ENCODE results near the gene ZDHHC14. TPM values are rescaled to one million over a fixed set of nuclear protein-coding genes. Genes with fewer than 3 reads are reported as not detected.

Gene ZDHHC14
- total RNA-seq, 3 donors from 2014 or later = 4.8 to 9.8 (median 8.5) TPM

DNA sequence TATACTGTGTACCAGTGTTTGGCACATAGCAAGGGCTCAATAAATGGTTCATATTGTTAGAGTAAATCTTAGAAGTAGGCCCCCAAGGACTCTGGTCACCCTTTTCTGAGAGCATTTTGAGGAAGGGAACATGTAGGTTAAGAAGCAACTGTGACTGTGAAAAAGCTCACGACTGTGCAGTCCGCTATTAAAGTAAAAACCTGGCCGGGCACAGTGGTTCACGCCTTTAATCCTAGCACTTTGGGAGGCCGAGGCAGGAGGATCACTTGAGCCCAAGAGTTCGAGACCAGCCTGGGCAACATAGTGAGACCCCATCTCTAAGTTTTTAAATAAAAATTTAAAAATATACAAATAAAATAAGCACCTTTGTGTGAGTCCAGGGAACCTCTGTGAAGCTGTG lies 5.0 kb downstream of the ZDHHC14 start:
- no peak overlapping the region for H3K27ac ChIP-seq
- no peak overlapping the region for H3K4me3 ChIP-seq
- peaks cover 0 to 10% of the 10 kb centered on the region in 2 donors for H3K9me3 ChIP-seq
- no peaks in the 10 kb centered on the region for H3K36me3 ChIP-seq
- H3K4me1 ChIP-seq = no peaks in the 10 kb centered on the region
- no peak for DNase-seq (ENCODE audit: low spot score in 2 of 2)
- TF ChIP-seq POLR2AphosphoS5 (IDR thresholded peaks at IDR 0.05) = no peak
- TF ChIP-seq POLR2A (IDR thresholded peaks at IDR 0.05) = no peak
- TF ChIP-seq, protein P1, sequence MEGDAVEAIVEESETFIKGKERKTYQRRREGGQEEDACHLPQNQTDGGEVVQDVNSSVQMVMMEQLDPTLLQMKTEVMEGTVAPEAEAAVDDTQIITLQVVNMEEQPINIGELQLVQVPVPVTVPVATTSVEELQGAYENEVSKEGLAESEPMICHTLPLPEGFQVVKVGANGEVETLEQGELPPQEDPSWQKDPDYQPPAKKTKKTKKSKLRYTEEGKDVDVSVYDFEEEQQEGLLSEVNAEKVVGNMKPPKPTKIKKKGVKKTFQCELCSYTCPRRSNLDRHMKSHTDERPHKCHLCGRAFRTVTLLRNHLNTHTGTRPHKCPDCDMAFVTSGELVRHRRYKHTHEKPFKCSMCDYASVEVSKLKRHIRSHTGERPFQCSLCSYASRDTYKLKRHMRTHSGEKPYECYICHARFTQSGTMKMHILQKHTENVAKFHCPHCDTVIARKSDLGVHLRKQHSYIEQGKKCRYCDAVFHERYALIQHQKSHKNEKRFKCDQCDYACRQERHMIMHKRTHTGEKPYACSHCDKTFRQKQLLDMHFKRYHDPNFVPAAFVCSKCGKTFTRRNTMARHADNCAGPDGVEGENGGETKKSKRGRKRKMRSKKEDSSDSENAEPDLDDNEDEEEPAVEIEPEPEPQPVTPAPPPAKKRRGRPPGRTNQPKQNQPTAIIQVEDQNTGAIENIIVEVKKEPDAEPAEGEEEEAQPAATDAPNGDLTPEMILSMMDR (IDR thresholded peaks at IDR 0.05) = no peak
- H3K27me3 ChIP-seq = no peaks in the 10 kb centered on the region
- intact Hi-C loops (cut with DNase I; ENCODE audit: low total_unique reads) = no loop called here

DNA sequence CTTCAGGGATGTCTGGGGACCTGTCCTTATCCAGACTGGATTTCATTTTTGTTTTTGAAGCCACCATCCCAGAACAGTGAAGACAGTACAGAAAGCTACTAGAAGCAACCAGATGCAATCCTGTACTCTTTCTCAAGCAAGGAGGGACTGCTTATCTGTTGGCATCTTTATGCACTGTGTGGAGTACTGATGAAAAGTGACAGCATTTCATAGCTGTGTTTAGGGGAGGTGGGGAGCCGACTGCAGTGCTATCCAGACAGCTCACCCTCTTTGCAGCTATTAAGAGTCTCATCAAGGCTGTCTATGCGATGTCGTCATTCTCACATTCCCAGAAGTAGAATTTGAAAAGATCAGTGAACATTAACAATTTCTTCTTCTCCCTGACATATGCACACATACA lies 5.5 kb downstream of the ZDHHC14 start:
- Histone ChIP-seq H3K4me3 (no peak overlapping the region), H3K27me3 (no peaks in the 10 kb centered on the region), H3K27ac (no peak overlapping the region), H3K4me1 (no peaks in the 10 kb centered on the region), H3K36me3 (no peaks in the 10 kb centered on the region), H3K9me3 (peaks cover 0 to 14% of the 10 kb centered on the region in 2 donors)
- intact Hi-C loops (cut with DNase I; ENCODE audit: low total_unique reads) = no loop called here
- no peak for DNase-seq (ENCODE audit: low spot score in 2 of 2)
- no peak for TF ChIP-seq POLR2AphosphoS5 (IDR thresholded peaks at IDR 0.05)

DNA sequence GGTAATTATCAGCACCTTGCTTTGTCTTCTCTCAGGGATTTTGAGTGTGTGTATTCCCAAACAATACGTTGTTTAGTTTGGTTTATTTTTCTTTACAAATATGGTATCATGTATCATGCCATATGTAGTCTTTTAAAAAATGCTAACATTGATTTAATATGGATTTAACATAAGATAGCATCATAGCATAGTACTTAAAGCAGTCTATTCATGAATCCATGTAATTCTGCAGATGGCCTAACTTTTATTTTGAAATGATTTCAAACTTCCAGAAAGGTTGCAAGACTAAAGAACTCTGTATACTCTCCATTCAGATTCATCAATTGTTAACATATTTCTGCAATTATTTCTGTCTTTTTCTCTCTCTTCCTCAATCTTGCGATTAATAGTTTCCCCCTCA lies 7.9 kb downstream of the ZDHHC14 start:
- Histone ChIP-seq H3K36me3 (no peaks in the 10 kb centered on the region), H3K4me3 (no peak overlapping the region), H3K9me3 (peaks cover 0 to 14% of the 10 kb centered on the region in 2 donors), H3K27me3 (no peaks in the 10 kb centered on the region), H3K27ac (no peak overlapping the region), H3K4me1 (no peaks in the 10 kb centered on the region)
- DNase-seq (ENCODE audit: low spot score in 2 of 2) = no peak
- intact Hi-C loops (cut with DNase I; ENCODE audit: low total_unique reads) = no loop called here
- TF ChIP-seq, protein P1 (IDR thresholded peaks at IDR 0.05) = no peak
- TF ChIP-seq POLR2AphosphoS5 (IDR thresholded peaks at IDR 0.05) (no peak), POLR2A (IDR thresholded peaks at IDR 0.05) (no peak)

DNA sequence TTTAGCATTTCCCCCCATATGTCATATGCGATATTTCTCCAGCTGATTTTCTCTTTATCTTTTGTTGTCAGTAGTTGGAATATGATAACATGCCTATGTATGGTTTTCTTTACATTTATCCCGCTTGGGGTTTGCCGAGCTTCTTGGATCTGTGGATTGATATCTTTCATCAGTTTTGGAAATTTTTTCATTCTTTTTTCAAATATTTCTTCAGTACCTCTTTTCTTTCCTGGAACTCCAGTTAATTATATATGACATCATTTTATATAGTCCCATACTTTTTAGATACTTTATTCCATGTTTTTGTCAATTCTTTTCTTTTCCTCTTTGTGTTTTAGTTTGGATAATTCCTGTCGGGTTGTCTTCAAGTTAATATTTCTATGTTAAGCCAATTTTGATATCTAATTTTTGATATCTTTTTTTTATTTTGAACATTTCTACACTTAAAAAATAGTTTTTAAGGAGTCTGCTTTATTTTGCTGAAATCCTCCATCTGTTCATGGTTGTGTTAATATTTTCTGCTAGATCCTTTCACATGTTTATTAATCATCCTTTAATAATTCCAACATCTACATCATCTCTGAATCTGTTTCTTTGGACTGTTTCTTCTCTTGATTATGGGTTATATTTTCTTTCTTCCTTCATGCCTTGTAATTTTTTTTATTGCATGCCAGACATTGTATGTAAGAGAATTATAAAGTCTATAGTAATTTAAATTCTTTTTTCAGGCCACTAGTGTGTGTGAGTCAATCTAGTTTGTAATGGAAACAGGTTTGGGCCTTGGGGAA lies 9.5 kb downstream of the ZDHHC14 start:
- Histone ChIP-seq H3K27me3 (no peaks in the 10 kb centered on the region), H3K4me1 (no peaks in the 10 kb centered on the region), H3K27ac (no peak overlapping the region), H3K9me3 (peaks cover 0 to 14% of the 10 kb centered on the region in 2 donors), H3K36me3 (no peaks in the 10 kb centered on the region), H3K4me3 (no peak overlapping the region)
- no peak for DNase-seq (ENCODE audit: low spot score in 2 of 2)
- intact Hi-C loops (cut with DNase I; ENCODE audit: low total_unique reads) = no loop called here
- TF ChIP-seq POLR2A (IDR thresholded peaks at IDR 0.05) (no peak), POLR2AphosphoS5 (IDR thresholded peaks at IDR 0.05) (no peak)
- TF ChIP-seq, protein P1 (IDR thresholded peaks at IDR 0.05) = no peak

DNA sequence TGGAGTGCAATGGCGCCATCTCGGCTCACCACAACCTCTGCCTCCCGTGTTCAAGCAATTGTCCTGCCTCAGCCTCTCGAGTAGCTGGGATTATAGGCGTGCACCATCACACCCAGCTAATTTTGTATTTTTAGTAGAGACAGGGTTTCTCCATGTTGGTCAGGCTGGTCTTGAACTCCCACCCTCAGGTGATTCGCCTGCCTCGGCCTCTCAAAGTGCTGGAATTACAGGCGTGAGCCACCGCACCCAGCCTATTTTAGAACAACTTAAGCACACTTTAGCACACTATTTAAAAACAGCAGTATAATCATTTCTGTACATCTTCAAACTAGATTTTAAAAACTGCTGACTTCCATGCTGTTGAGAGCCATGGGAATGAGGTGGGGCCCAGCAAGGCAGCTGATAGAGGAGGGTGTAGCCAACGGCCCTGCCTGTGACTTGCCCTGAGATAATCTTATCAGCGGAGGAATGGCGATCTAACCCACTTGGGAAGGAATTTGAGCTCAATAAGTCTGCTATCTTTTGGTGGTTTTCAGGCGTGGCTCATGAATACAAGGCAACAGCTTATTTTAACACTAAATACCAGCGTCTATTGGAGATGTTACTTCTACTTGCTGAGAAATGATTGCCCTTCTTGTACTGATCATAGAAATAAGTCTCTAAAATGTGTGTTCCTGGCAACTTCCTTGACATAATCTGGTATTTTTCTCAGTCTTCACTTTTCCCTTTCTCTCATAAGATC lies 12.1 kb downstream of the ZDHHC14 start:
- peaks cover 0 to 14% of the 10 kb centered on the region in 2 donors for H3K9me3 ChIP-seq
- intact Hi-C loops (cut with DNase I; ENCODE audit: low total_unique reads) = no loop called here
- H3K4me1 ChIP-seq = no peaks in the 10 kb centered on the region
- no peak for DNase-seq (ENCODE audit: low spot score in 2 of 2)
- no peak for TF ChIP-seq POLR2A (IDR thresholded peaks at IDR 0.05)
- TF ChIP-seq POLR2AphosphoS5 (IDR thresholded peaks at IDR 0.05) = no peak
- TF ChIP-seq, protein P1 (IDR thresholded peaks at IDR 0.05) = no peak
- H3K36me3 ChIP-seq = no peaks in the 10 kb centered on the region
- H3K4me3 ChIP-seq = no peak overlapping the region
- no peak overlapping the region for H3K27ac ChIP-seq
- no peaks in the 10 kb centered on the region for H3K27me3 ChIP-seq
